K562 (cell line): ENCODE results near the gene MYO1B. TPM values are rescaled to one million over a fixed set of nuclear protein-coding genes. Genes with fewer than 3 reads are reported as not detected.

Experiments
- ATAC-seq: fragments of 200-7000 bp; cut with Tn5 transposase; 3 replicates; pipeline ENCODE4 v1.9.1; 2020; ENCODE audit warnings: moderate library complexity
- BruUV-seq: library from RNA; stranded (reverse); fragments of 400-500 nt; replicated peaks from 2 replicates; lab custom pipeline; 2021; lab: Mats Ljungman, UMichigan
- CTCF ChIA-PET: fragments of 300-600 bp; formaldehyde crosslinking; extraction: SDS; loops from one replicate; lab custom pipeline; 2021; ENCODE audit warnings: low intra/inter-chr PET ratio; lab: Yijun Ruan, JAX
- POLR2A ChIA-PET: fragments of 300-600, 350-650 bp; sonication (Branson Sonifier 250); formaldehyde crosslinking; extraction: SDS; loops from one replicate; lab custom pipeline; 2021; ENCODE audit warnings: antibody characterized with exemption, inconsistent platforms; lab: Yijun Ruan, JAX
- DNase-seq, 4 experiments: peaks; one replicate each; pipeline versions ENCODE4 v3.0.0 to v3.0.0-alpha.2; 2011 to 2018; ENCODE audit warnings: low spot score in 3 of 4, mixed read lengths in 3 of 4; ENCODE audit errors: extremely low read depth in 1 of 4
- FAIRE-seq: peaks from 2 replicates; lab custom pipeline; 2011; peaks lifted over from hg19 to GRCh38; lab: Jason Lieb, UNC
- H2AFZ ChIP-seq: 2 replicates; pipeline ENCODE4 v1.6.0; 2011; ENCODE audit warnings: low read depth, low read length, control low read depth, inconsistent platforms
- H3K27ac ChIP-seq: fragments of 200-600 bp; 3 replicates; pipeline ENCODE4 v1.8.0; 2011; ENCODE audit warnings: low read depth, mild to moderate bottlenecking, control low read depth, inconsistent platforms, low read length, moderate library complexity, mixed read lengths; ENCODE audit errors: extremely low read depth
- H3K27me3 ChIP-seq, 2 experiments: fragments of 300-600 bp in 1 of 2; 2 replicates in 1 of 2; 3 replicates in 1 of 2; pipeline versions ENCODE4 v1.6.0 to v1.8.0; 2011; ENCODE audit warnings: inconsistent platforms in 2 of 2, low read length in 2 of 2, mild to moderate bottlenecking in 1 of 2, mixed read lengths in 1 of 2, moderate library complexity in 1 of 2; ENCODE audit not compliant: control insufficient read depth in 2 of 2, insufficient read depth in 2 of 2
- H3K36me3 ChIP-seq: fragments of 300-600 bp; 3 replicates; pipeline ENCODE4 v1.8.0; 2011; ENCODE audit warnings: mild to moderate bottlenecking, low read length, inconsistent platforms; ENCODE audit not compliant: control insufficient read depth, insufficient read depth
- H3K4me1 ChIP-seq, 2 experiments: fragments of 200-600 bp in 1 of 2; replicated peaks in 1 of 2; 2 replicates in 1 of 2; 3 replicates in 1 of 2; pipeline versions ENCODE4 v1.5.1 to v1.8.0; 2011; ENCODE audit warnings: inconsistent platforms in 2 of 2, low read length in 2 of 2, mild to moderate bottlenecking in 1 of 2, mixed read lengths in 1 of 2, moderate library complexity in 1 of 2; ENCODE audit not compliant: control insufficient read depth in 2 of 2, insufficient read depth in 2 of 2
- H3K4me2 ChIP-seq: 2 replicates; pipeline ENCODE4 v1.6.1; 2011; ENCODE audit warnings: low read length, control low read depth, inconsistent platforms, mixed read lengths; ENCODE audit not compliant: insufficient read depth
- H3K4me3 ChIP-seq: fragments of 200-600 bp; sonication (generic), shearing (Covaris generic); 2 replicates; pipeline ENCODE4 v1.5.1; 2016; ENCODE audit warnings: control low read depth, inconsistent platforms
- H3K79me2 ChIP-seq: fragments of 200-600 bp; 3 replicates; pipeline ENCODE4 v1.8.0; 2011; ENCODE audit warnings: low read length, inconsistent platforms; ENCODE audit not compliant: control insufficient read depth, insufficient read depth
- H3K9ac ChIP-seq, 2 experiments: 2 replicates each; pipeline versions ENCODE4 v1.6.0 to v1.6.1; 2011; ENCODE audit warnings: low read depth in 2 of 2, low read length in 2 of 2, control low read depth in 1 of 2, inconsistent platforms in 1 of 2, mild to moderate bottlenecking in 1 of 2, mixed read lengths in 1 of 2; ENCODE audit not compliant: insufficient read depth in 1 of 2
- H3K9me1 ChIP-seq: one replicate; pipeline ENCODE4 v1.6.0; 2011; ENCODE audit warnings: inconsistent platforms, mild to moderate bottlenecking, low read length, moderate library complexity; ENCODE audit not compliant: control insufficient read depth, insufficient read depth
- H3K9me3 ChIP-seq: replicated peaks from 2 replicates; pipeline ENCODE4 v1.5.1; 2011; ENCODE audit warnings: low read depth, low read length, inconsistent platforms; ENCODE audit not compliant: control insufficient read depth, insufficient read depth
- H4K20me1 ChIP-seq: replicated peaks from 2 replicates; pipeline ENCODE4 v1.6.1; 2011; ENCODE audit warnings: low read length, inconsistent platforms, mixed read lengths; ENCODE audit not compliant: control insufficient read depth, insufficient read depth
- DIDO1 ChIP-seq: fragments of 450-650 bp; IDR thresholded peaks from 2 replicates; pipeline ENCODE4 v1.6.1; 2016; ENCODE audit warnings: low read depth, missing biosample characterization, missing genetic modification characterization
- FOXP1 ChIP-seq: sonication (generic); formaldehyde crosslinking; IDR thresholded peaks from 2 replicates; pipeline ENCODE4 v1.8.0; 2022; ENCODE audit warnings: mild to moderate bottlenecking, missing genetic modification reagents
- MNT ChIP-seq, 2 experiments: fragments of 450-650 bp; conservative IDR thresholded peaks; 2 replicates each; pipeline ENCODE4 v1.6.1; 2017; ENCODE audit warnings: mild to moderate bottlenecking in 2 of 2, moderate library complexity in 2 of 2
- ZNF133 ChIP-seq: fragments of 250-450 bp; sonication (Bioruptor Pico); IDR thresholded peaks from 2 replicates; pipeline ENCODE4 v1.4.0; 2020; ENCODE audit warnings: mild to moderate bottlenecking
- ZNF511 ChIP-seq: sonication (generic); formaldehyde crosslinking; IDR thresholded peaks from 2 replicates; pipeline ENCODE4 v1.8.0; 2022; ENCODE audit warnings: mild to moderate bottlenecking, missing genetic modification reagents
- in situ Hi-C: fragments of 300-500 bp; cut with MboI; formaldehyde crosslinking; loops from 4 replicates; pipeline ENCODE4 v1.15.0; 2018; ENCODE audit warnings: inconsistent platforms, mixed read lengths
- intact Hi-C: fragments of 100-400 bp; cut with micrococcal nuclease; formaldehyde crosslinking; loops from 2 replicates; pipeline ENCODE4 v1.14.2; 2022
- polyA plus RNA-seq, 8 experiments: library from polyadenylated mRNA; depleted of rRNA in 4 of 8; stranded (reverse) in 5 of 8; unstranded in 3 of 8; fragments of >200 nt; fragmentation: Nextera tagmentation in 2 of 8; fragmentation: Illumina TruSeq in 1 of 8; extraction: Ambion mirVana in 2 of 8; extraction: Trizol in 1 of 8; gene quantifications; 2 replicates each; pipeline versions ENCODE4 v1.2.1 to v1.2.3, GENCODE V29; 2011 to 2014; ENCODE audit warnings: inconsistent platforms in 1 of 8, missing spikeins in 1 of 8
- total RNA-seq, 7 experiments: library from RNA; depleted of rRNA in 6 of 7; stranded (reverse); fragments of >200 nt in 6 of 7; fragmentation: Illumina TruSeq in 2 of 7; extraction: Trizol in 2 of 7; gene quantifications; 2 replicates each; pipeline versions ENCODE4 v1.2.1 to v1.2.3, GENCODE V29; 2011 to 2021; ENCODE audit warnings: low replicate concordance in 1 of 7

The MYO1B gene
- total and polyA plus RNA-seq, 9 of the 15 experiments (the other 6 are each of a cell fraction or from before 2014, with no cell fraction given) = 0.04 to 0.33 (median 0.20) TPM; not detected in 5

DNA sequence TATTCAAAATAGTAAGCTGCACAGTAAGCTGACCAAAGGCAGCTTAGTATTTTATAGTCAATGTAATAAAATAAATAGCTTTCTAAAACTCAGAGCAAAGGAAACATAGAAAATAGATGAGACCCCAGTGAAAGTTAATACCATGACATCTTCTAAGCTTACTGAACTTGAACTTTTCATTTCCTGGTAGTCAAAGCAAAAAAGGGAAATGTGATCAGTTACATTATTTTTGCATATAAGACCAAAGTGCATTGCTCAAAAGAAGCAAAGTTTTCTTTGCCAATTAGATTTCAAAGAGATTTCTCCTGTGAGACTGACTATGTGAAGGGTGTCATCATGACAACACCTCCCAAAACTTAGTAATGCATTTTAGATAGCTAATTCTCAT, 70.2 kb downstream of the MYO1B start:
- no peaks in the 10 kb centered on the region for H3K36me3 ChIP-seq
- H3K27me3 ChIP-seq = no peaks in the 10 kb centered on the region; a peak in 1 of 5 replicates
- TF ChIP-seq ZNF511 (CRISPR knock-in tag) = no peak
- TF ChIP-seq ZNF133 (CRISPR knock-in tag) = no peak
- no peak for TF ChIP-seq MNT (conservative IDR thresholded peaks at IDR 0.05)
- TF ChIP-seq FOXP1 (CRISPR knock-in tag) = no peak
- no peak for TF ChIP-seq DIDO1 (tag)
- no peak overlapping the region for H3K27ac ChIP-seq
- no peak overlapping the region for H2AFZ ChIP-seq
- H3K9ac ChIP-seq = no peak overlapping the region
- DNase-seq (no peak), ATAC-seq (no peak), FAIRE-seq (no peak)
- no peak overlapping the region for H3K4me2 ChIP-seq
- H3K4me1 ChIP-seq = no peaks in the 10 kb centered on the region
- H3K9me3 ChIP-seq = no peaks in the 10 kb centered on the region
- in situ Hi-C loops = no loop called here
- H3K79me2 ChIP-seq = no peaks in the 10 kb centered on the region
- H3K9me1 ChIP-seq = no peaks in the 10 kb centered on the region
- POLR2A ChIA-PET = interaction anchor here (1.3 kb wide), 1 partner anchor 17 kb away, joined by 3 read pairs; no protein-coding TSS in a partner anchor
- no peaks in the 10 kb centered on the region for H4K20me1 ChIP-seq
- intact Hi-C loops = no loop called here
- no peak overlapping the region for H3K4me3 ChIP-seq
- BruUV-seq = no TSS peak
- CTCF ChIA-PET = no interaction called here
